CD4-positive, alpha-beta T cell treated with Interleukin-17A for 1 hour (primary cell): ENCODE measurements around the gene DNMT3A.

Source experiments
- DNase-seq: peaks from one replicate; pipeline ENCODE4 v3.0.0-alpha.2; 2020

Gene DNMT3A

GRCh38 chr2:25197336-25198208 is 144.2 kb downstream of the DNMT3A start:
- no peak for DNase-seq

- no peak for DNase-seq
These were observed 147.1 kb downstream of the DNMT3A start for GRCh38 chr2:25194576-25195122.

GRCh38 chr2:25190536-25190935 is 151.2 kb downstream of the DNMT3A start:
- DNase-seq = no peak

- no peak for DNase-seq
These were observed 153.3 kb downstream of the DNMT3A start for GRCh38 chr2:25188405-25188804.

GRCh38 chr2:25187729-25188350 is 153.9 kb downstream of the DNMT3A start:
- DNase-seq = no peak

GRCh38 chr2:25184254-25184653 is 157.5 kb downstream of the DNMT3A start:
- DNase-seq = no peak

GRCh38 chr2:25178976-25179375 is 162.7 kb downstream of the DNMT3A start:
- DNase-seq = no peak
